NCI-H2171 treated with DMSO at 0.1 percent for 48 hours (cell line): Measurements from ENCODE around the gene LIN54.

ENCODE experiments used
- DNase-seq: peaks from one replicate; lab custom pipeline; 2025; lab: John Stamatoyannopoulos, UW

Gene LIN54

DNA sequence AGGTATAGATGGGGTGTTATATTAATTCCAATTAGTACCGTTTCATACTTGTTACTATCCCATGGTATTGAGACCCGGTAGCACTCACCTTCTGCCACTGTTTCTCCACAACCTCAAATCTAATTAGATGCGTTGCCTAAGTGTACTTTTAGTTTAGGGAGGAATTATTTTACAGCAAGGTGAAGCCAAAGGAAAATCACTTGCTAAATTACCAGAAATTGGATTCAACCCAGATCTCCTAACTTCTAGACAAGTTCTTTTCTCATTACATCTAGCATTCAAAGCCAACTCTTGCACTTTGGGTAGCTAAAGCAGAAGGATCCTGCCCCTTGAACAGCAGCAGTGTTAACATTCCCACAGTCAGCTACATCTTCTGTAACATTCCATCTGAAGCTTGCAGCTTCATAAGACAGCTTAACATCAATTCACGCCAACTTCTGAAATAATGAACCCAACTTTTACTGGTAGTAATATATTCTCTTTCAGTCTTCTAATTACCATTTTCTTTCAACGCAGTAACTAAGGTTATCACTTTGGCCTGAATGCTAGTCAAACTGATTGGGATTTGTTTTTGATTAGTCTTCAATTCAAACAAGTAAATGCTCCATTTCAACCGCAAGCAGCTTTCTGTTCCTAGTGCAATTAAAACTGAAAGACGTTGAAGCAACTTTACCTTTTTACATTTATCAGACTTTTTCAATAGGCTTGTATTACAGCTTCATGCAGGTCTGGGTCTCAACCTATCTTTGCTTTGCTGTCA lies 118.7 kb downstream of the LIN54 start:
- no peak for DNase-seq

DNA sequence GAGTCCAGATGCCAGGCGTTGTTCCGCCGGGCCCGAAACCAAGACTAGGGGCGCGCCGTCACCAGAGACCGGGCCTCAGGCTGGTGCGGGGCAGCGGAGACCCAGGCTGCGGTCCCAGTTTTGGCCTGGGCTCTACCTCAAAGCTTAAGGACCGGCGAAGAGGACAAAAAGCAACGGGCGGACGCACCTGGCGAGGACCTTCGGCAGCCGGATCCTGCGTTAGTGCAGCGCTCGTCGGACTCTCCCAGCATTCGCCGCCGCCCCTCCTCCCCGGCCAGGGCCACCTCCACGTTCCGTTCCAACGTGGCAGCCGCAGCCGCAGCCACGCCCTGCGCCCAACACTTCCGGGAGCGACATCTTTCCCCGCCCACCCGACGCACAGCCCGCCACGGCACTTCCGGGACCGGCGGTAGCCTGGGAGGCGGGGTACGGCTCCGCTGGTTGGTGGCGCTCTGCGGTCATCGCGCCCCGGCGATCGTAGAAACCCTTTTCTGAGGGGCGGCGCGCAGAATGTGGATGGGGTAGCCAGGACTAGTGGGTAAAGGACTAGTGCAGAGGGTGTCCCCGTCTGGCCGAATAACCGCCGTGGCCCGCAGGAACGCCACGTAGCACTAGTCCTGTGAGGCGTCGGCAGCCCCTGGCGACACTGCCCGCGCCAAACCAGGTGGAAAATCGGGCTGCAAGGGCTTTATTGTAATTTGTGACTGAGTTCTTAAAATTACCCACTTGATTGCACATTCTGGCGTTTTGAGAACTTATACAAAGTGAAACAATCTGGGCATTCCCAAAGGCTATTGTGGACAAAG lies 119.5 kb downstream of the LIN54 start, which contains the start of gene SEC31A:
Gene SEC31A, minus strand, starts transcription at position 253 of the 806 bp plus-strand sequence. CDS start 9,217 bp downstream, outside the sequence.
- DNase-seq: peak; percentile 82

DNA sequence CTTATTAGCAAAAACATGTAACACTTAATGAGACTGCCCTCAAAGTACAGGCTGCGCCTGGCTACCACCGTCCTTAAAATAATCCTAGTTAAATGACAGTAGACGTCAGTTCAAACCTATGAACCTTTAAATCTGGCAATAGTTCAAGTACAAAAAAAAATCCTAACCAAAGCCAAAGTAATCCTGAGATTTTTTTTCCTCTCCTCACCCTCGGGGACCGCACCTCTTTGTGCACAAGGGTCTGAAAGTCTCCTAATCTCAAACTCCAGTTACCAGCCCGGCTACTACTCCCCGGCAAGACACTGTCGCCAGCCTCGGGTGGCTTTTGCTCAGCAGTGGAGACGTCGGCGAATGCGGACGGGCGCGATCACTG lies 120.1 kb downstream of the LIN54 start:
- DNase-seq: peak; percentile 56

DNA sequence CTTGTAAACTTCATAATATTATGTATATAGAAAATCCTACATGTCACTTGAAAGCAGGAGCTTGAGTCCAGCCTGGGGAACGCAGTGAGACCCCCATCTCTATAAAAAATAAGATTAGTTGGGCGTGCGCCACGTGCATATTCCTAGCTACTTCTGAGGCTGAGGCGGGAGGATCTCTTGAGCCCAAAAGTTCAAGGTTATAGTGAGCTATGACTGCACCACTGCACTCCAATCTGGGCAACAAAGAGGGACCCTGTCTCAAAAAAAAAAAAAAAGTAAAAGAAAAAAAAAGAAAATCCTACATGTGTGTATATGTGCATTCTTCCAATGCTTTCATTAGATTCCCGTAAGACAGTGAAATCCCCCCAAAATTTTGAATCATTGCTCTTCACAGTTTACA lies 121.3 kb downstream of the LIN54 start:
- DNase-seq: no peak

DNA sequence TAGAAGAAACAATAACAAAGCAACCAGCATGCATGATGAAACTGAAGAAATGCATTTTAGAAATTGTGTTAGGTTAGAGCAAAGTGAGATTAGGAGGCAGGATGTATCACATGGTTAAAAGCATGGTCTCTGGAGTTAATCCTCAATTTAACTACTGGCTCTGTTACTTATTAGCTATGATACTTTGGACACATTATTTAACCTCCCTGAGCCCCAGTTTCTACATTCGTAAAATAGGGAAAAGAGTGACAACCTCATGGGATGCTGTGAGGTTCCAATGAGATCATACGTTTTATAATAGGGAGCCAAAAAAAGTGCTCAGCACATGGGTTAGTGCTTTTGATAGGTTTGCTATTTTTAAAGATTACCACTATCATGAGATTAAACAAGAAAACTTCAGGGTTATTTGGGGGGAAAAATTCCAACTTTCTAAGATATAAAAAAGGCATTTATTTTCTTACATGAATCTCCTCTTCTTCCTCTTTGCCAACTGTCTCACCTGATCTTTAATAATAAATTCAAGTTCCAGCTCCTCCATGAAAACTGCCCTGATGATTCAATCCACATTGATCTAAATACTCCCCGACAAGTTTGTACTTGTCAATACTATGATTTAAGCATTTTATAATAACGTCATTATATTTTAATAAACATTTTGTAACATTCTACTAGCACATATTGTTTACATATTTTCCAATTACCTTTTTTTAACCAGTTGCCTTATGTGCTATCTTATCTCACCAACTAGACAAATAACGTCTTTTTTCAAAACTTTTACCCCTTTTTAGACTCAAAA lies 124.3 kb downstream of the LIN54 start:
- no peak for DNase-seq

DNA sequence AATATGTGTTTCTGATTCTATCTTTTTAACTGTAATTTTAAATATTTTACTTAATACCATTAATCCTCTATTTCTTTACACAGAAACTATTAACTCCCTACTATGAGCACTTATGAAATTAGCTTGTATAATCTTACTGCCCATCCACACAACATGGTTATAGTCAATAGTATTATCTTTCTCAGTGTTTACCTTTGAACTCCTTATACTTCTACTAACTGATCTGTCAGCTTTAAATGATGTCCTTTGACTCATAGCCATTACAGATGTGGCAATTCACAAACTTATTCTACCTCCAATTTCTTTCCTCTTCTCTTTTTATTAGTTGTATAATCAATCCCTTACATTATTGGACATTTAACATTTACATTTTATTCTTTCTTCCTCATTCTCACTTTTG lies 125.2 kb downstream of the LIN54 start:
- no peak for DNase-seq
